HUDEP-2 (cell line): ENCODE data around the gene ADCY1.
"Not testable (repeated sequence)": the region's sequence is repeated elsewhere in the genome, so short reads cannot be mapped to it uniquely, and the experiment has no call there.

Source experiments
- DNase-seq, 76 experiments: peaks; one replicate each; lab custom pipeline; 2025; ENCODE audit not compliant: unreplicated experiment in 76 of 76; lab: John Stamatoyannopoulos, UW

The ADCY1 gene

GRCh38 chr7:45573661-45574415, at the start of gene ADCY1:
Gene ADCY1 (plus strand): TSS chr7:45574368. CDS start chr7:45574544, 176 bp downstream.
- peak in 3 of 76 experiments; percentile 7 to 20 (median 8) for DNase-seq

GRCh38 chr7:45524445-45524844, 49.7 kb upstream of the ADCY1 start:
- no peak for DNase-seq

GRCh38 chr7:45525057-45525456, 49.1 kb upstream of the ADCY1 start:
- DNase-seq: no peak

GRCh38 chr7:45543473-45543872, 30.7 kb upstream of the ADCY1 start:
- no peak for DNase-seq

- DNase-seq: not testable (repeated sequence)
Measured at GRCh38 chr7:45545105-45545710, 29.0 kb upstream of the ADCY1 start.

GRCh38 chr7:45548917-45549316, 25.3 kb upstream of the ADCY1 start:
- DNase-seq: not testable (repeated sequence)

- no peak for DNase-seq
Measured at GRCh38 chr7:45563401-45563800, 10.8 kb upstream of the ADCY1 start.

GRCh38 chr7:45563941-45564461, 10.2 kb upstream of the ADCY1 start:
- DNase-seq: no peak

GRCh38 chr7:45564485-45564884, 9.7 kb upstream of the ADCY1 start:
- no peak for DNase-seq

GRCh38 chr7:45564886-45565455, 9.2 kb upstream of the ADCY1 start:
- no peak for DNase-seq

- no peak for DNase-seq
Measured at GRCh38 chr7:45566386-45566785, 7.8 kb upstream of the ADCY1 start.

- no peak for DNase-seq
Measured at GRCh38 chr7:45566961-45567360, 7.2 kb upstream of the ADCY1 start.

GRCh38 chr7:45567713-45568112, 6.5 kb upstream of the ADCY1 start:
- no peak for DNase-seq

GRCh38 chr7:45568536-45569289, 5.5 kb upstream of the ADCY1 start:
- no peak for DNase-seq

- no peak for DNase-seq
Measured at GRCh38 chr7:45569290-45569685, 4.9 kb upstream of the ADCY1 start.

- DNase-seq: no peak
Measured at GRCh38 chr7:45570797-45571196, 3.4 kb upstream of the ADCY1 start.

GRCh38 chr7:45573204-45573603, 964 bp upstream of the ADCY1 start:
- no peak for DNase-seq

GRCh38 chr7:45574416-45574668, 174 bp downstream of the ADCY1 start:
- DNase-seq: peak in 1 of 76 experiments; percentile 13

- DNase-seq: peak in 22 of 76 experiments; percentile 2 to 29 (median 14)
Measured at GRCh38 chr7:45574669-45575500, 717 bp downstream of the ADCY1 start.

GRCh38 chr7:45575501-45576248, 1.5 kb downstream of the ADCY1 start:
- DNase-seq: no peak
